ENCODE measurements around the gene SIL1. TPM values are rescaled to one million over a fixed set of nuclear protein-coding genes. Genes with fewer than 3 reads are reported as not detected.

Gene SIL1
- total and polyA plus RNA-seq, 2 of the 8 experiments (the other 6 are each of a cell fraction or from before 2014, with no cell fraction given) = 8.3 to 12.8 TPM

- TF ChIP-seq, protein P1, sequence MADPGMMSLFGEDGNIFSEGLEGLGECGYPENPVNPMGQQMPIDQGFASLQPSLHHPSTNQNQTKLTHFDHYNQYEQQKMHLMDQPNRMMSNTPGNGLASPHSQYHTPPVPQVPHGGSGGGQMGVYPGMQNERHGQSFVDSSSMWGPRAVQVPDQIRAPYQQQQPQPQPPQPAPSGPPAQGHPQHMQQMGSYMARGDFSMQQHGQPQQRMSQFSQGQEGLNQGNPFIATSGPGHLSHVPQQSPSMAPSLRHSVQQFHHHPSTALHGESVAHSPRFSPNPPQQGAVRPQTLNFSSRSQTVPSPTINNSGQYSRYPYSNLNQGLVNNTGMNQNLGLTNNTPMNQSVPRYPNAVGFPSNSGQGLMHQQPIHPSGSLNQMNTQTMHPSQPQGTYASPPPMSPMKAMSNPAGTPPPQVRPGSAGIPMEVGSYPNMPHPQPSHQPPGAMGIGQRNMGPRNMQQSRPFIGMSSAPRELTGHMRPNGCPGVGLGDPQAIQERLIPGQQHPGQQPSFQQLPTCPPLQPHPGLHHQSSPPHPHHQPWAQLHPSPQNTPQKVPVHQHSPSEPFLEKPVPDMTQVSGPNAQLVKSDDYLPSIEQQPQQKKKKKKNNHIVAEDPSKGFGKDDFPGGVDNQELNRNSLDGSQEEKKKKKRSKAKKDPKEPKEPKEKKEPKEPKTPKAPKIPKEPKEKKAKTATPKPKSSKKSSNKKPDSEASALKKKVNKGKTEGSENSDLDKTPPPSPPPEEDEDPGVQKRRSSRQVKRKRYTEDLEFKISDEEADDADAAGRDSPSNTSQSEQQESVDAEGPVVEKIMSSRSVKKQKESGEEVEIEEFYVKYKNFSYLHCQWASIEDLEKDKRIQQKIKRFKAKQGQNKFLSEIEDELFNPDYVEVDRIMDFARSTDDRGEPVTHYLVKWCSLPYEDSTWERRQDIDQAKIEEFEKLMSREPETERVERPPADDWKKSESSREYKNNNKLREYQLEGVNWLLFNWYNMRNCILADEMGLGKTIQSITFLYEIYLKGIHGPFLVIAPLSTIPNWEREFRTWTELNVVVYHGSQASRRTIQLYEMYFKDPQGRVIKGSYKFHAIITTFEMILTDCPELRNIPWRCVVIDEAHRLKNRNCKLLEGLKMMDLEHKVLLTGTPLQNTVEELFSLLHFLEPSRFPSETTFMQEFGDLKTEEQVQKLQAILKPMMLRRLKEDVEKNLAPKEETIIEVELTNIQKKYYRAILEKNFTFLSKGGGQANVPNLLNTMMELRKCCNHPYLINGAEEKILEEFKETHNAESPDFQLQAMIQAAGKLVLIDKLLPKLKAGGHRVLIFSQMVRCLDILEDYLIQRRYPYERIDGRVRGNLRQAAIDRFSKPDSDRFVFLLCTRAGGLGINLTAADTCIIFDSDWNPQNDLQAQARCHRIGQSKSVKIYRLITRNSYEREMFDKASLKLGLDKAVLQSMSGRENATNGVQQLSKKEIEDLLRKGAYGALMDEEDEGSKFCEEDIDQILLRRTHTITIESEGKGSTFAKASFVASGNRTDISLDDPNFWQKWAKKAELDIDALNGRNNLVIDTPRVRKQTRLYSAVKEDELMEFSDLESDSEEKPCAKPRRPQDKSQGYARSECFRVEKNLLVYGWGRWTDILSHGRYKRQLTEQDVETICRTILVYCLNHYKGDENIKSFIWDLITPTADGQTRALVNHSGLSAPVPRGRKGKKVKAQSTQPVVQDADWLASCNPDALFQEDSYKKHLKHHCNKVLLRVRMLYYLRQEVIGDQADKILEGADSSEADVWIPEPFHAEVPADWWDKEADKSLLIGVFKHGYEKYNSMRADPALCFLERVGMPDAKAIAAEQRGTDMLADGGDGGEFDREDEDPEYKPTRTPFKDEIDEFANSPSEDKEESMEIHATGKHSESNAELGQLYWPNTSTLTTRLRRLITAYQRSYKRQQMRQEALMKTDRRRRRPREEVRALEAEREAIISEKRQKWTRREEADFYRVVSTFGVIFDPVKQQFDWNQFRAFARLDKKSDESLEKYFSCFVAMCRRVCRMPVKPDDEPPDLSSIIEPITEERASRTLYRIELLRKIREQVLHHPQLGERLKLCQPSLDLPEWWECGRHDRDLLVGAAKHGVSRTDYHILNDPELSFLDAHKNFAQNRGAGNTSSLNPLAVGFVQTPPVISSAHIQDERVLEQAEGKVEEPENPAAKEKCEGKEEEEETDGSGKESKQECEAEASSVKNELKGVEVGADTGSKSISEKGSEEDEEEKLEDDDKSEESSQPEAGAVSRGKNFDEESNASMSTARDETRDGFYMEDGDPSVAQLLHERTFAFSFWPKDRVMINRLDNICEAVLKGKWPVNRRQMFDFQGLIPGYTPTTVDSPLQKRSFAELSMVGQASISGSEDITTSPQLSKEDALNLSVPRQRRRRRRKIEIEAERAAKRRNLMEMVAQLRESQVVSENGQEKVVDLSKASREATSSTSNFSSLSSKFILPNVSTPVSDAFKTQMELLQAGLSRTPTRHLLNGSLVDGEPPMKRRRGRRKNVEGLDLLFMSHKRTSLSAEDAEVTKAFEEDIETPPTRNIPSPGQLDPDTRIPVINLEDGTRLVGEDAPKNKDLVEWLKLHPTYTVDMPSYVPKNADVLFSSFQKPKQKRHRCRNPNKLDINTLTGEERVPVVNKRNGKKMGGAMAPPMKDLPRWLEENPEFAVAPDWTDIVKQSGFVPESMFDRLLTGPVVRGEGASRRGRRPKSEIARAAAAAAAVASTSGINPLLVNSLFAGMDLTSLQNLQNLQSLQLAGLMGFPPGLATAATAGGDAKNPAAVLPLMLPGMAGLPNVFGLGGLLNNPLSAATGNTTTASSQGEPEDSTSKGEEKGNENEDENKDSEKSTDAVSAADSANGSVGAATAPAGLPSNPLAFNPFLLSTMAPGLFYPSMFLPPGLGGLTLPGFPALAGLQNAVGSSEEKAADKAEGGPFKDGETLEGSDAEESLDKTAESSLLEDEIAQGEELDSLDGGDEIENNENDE (IDR thresholded peaks at IDR 0.05; ENCODE audit: insufficient replicate concordance, low read length) = no peak
- no peak for TF ChIP-seq ASH2L (IDR thresholded peaks at IDR 0.05; ENCODE audit: low read length)
- TF ChIP-seq PHF8 (conservative IDR thresholded peaks at IDR 0.05; ENCODE audit: low read depth, low read length) = no peak
- TF ChIP-seq SP2 (IDR thresholded peaks at IDR 0.05; ENCODE audit: low read length) = no peak
- TF ChIP-seq TCF12 (IDR thresholded peaks at IDR 0.05; ENCODE audit: low read depth, low read length) = no peak
Measured at GRCh38 chr5:139017624-139018023, 180.5 kb downstream of the SIL1 start (continued).
